ENCODE results near the gene RPS6KA4. TPM values are rescaled to one million over a fixed set of nuclear protein-coding genes. Genes with fewer than 3 reads are reported as not detected.
"Not testable (repeated sequence)": the region's sequence is repeated elsewhere in the genome, so short reads cannot be mapped to it uniquely, and the experiment has no call there.

RPS6KA4 gene
- total RNA-seq, 1 donor = 72.1 TPM

- DNase-seq (ENCODE audit: low read depth) = no peak
- TF ChIP-seq CTCF (IDR thresholded peaks at IDR 0.05; ENCODE audit: insufficient read depth, low read length) = no peak
- no peak overlapping the region for H3K4me3 ChIP-seq (ENCODE audit: low read depth, low read length)
Observed at GRCh38 chr11:64321533-64321932, 37.4 kb upstream of the RPS6KA4 start.

- TF ChIP-seq CTCF (IDR thresholded peaks at IDR 0.05; ENCODE audit: insufficient read depth, low read length) = no peak
- no peak overlapping the region for H3K4me3 ChIP-seq (ENCODE audit: low read depth, low read length)
- no peak for DNase-seq (ENCODE audit: low read depth)
Observed at GRCh38 chr11:64322925-64323260, 36.1 kb upstream of the RPS6KA4 start.

- no peak for DNase-seq (ENCODE audit: low read depth)
- H3K4me3 ChIP-seq (ENCODE audit: low read depth, low read length) = no peak overlapping the region
- TF ChIP-seq CTCF (IDR thresholded peaks at IDR 0.05; ENCODE audit: insufficient read depth, low read length) = no peak
Observed at GRCh38 chr11:64323373-64323772, 35.6 kb upstream of the RPS6KA4 start.

GRCh38 chr11:64323984-64324383, 35.0 kb upstream of the RPS6KA4 start:
- DNase-seq (ENCODE audit: low read depth) = not testable (repeated sequence)

GRCh38 chr11:64324692-64325469, 34.1 kb upstream of the RPS6KA4 start:
- TF ChIP-seq CTCF (IDR thresholded peaks at IDR 0.05; ENCODE audit: insufficient read depth, low read length) = no peak
- H3K4me3 ChIP-seq (ENCODE audit: low read depth, low read length) = no peak overlapping the region

More at GRCh38 chr11:64323984-64324383, 35.0 kb upstream of the RPS6KA4 start:
- not testable (repeated sequence) for H3K4me3 ChIP-seq (ENCODE audit: low read depth, low read length)

GRCh38 chr11:64327375-64327774, 31.6 kb upstream of the RPS6KA4 start:
- H3K4me3 ChIP-seq (ENCODE audit: low read depth, low read length) = no peak overlapping the region
- no peak for TF ChIP-seq CTCF (IDR thresholded peaks at IDR 0.05; ENCODE audit: insufficient read depth, low read length)
- DNase-seq (ENCODE audit: low read depth) = no peak

More at GRCh38 chr11:64324692-64325469, 34.1 kb upstream of the RPS6KA4 start:
- no peak for DNase-seq (ENCODE audit: low read depth)

GRCh38 chr11:64327993-64328392, 31.0 kb upstream of the RPS6KA4 start:
- TF ChIP-seq CTCF (IDR thresholded peaks at IDR 0.05; ENCODE audit: insufficient read depth, low read length) = no peak
- no peak overlapping the region for H3K4me3 ChIP-seq (ENCODE audit: low read depth, low read length)
- DNase-seq (ENCODE audit: low read depth) = no peak

Data from fibroblast of the aortic adventitia (primary cell).